ENCODE data around the gene APEH. TPM values are rescaled to one million over a fixed set of nuclear protein-coding genes. Genes with fewer than 3 reads are reported as not detected.

Gene APEH
- total and polyA plus RNA-seq, 2 donors from 2014 or later = 138 to 143 TPM

DNA sequence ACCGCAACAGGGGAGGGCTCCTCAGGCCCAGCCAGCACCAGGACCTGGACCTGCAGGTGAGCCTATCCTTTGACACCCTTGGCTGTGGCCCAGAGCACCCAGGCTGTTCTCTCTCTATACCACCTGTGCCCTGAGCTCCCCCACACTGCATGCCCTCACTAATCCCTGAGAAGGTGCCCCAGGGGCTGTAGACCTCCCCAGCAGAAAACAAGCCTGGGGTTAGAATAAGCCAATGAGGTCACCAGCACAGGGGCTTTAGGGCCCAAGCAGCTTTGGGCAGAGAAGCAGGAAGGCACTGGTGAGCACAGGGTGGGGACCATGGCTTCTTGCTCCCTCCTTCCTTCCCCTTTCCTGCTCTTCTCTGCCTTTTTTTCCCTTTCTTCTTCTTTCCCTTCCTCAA, 10.3 kb upstream of the APEH start:
- no peak overlapping the region for H3K4me3 ChIP-seq (ENCODE audit: low read length in 3 of 3)
- H3K4me1 ChIP-seq (ENCODE audit: control insufficient read depth in 2 of 3, insufficient read depth in 2 of 3, low read depth in 1 of 3, low read length in 3 of 3) = peaks cover 0 to 24% (median 8%) of the 10 kb centered on the region in 3 donors
- FAIRE-seq (no peak), DNase-seq (no peak)
- TF ChIP-seq, protein P1, sequence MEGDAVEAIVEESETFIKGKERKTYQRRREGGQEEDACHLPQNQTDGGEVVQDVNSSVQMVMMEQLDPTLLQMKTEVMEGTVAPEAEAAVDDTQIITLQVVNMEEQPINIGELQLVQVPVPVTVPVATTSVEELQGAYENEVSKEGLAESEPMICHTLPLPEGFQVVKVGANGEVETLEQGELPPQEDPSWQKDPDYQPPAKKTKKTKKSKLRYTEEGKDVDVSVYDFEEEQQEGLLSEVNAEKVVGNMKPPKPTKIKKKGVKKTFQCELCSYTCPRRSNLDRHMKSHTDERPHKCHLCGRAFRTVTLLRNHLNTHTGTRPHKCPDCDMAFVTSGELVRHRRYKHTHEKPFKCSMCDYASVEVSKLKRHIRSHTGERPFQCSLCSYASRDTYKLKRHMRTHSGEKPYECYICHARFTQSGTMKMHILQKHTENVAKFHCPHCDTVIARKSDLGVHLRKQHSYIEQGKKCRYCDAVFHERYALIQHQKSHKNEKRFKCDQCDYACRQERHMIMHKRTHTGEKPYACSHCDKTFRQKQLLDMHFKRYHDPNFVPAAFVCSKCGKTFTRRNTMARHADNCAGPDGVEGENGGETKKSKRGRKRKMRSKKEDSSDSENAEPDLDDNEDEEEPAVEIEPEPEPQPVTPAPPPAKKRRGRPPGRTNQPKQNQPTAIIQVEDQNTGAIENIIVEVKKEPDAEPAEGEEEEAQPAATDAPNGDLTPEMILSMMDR (IDR thresholded peaks at IDR 0.05; ENCODE audit: borderline replicate concordance, extremely low read depth, insufficient read depth) = no peak
- no peaks in the 10 kb centered on the region for H3K36me3 ChIP-seq (ENCODE audit: control insufficient read depth in 2 of 3, insufficient read depth in 3 of 3, low read length in 3 of 3)
- no peak overlapping the region for H3K9ac ChIP-seq (ENCODE audit: low read length in 3 of 3)
- H3K27me3 ChIP-seq (ENCODE audit: control insufficient read depth, insufficient read depth, low read length) = no peaks in the 10 kb centered on the region
- no peaks in the 10 kb centered on the region for H3K9me3 ChIP-seq (ENCODE audit: control insufficient read depth in 2 of 3, insufficient read depth in 1 of 3, low read length in 3 of 3)
- intact Hi-C loops (cut with DNase I) = loop anchor here (10.0 kb wide), 1 partner anchor 119 kb away; no protein-coding TSS in a partner anchor
- H3K27ac ChIP-seq (ENCODE audit: low read depth in 2 of 2, low read length in 2 of 2) = no peak overlapping the region

DNA sequence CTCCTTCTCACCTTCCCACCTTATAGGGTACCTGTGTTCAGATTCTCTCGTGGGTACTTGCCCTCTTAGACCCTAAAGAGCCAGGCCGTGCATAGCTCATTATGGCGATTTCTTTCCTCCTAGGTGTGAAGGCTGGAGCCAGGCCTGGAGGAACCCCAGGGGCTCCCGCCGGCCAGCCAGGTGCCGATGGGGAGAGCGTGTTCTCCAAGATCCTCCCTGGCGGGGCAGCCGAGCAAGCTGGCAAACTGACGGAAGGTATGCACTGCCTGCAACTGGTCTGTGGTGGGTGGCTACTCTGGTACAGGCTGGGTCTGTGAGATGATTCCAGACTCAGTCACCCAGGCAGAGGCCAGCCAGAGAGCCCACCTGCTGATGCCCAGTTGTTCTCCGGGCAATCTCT, 9.9 kb upstream of the APEH start:
- Histone ChIP-seq H3K9ac (ENCODE audit: low read length in 3 of 3) (no peak overlapping the region), H3K27me3 (ENCODE audit: control insufficient read depth, insufficient read depth, low read length) (no peaks in the 10 kb centered on the region), H3K27ac (ENCODE audit: low read depth in 2 of 2, low read length in 2 of 2) (no peak overlapping the region), H3K9me3 (ENCODE audit: control insufficient read depth in 2 of 3, insufficient read depth in 1 of 3, low read length in 3 of 3) (no peaks in the 10 kb centered on the region), H3K36me3 (ENCODE audit: control insufficient read depth in 2 of 3, insufficient read depth in 3 of 3, low read length in 3 of 3) (no peaks in the 10 kb centered on the region), H3K4me1 (ENCODE audit: control insufficient read depth in 2 of 3, insufficient read depth in 2 of 3, low read depth in 1 of 3, low read length in 3 of 3) (peaks cover 0 to 24% (median 10%) of the 10 kb centered on the region in 3 donors), H3K4me3 (ENCODE audit: low read length in 3 of 3) (no peak overlapping the region)
- DNase-seq = no peak
- no peak for FAIRE-seq
- TF ChIP-seq, protein P1 (IDR thresholded peaks at IDR 0.05; ENCODE audit: borderline replicate concordance, extremely low read depth, insufficient read depth) = no peak
- intact Hi-C loops (cut with DNase I) = loop anchor here (10.0 kb wide), 1 partner anchor 119 kb away; no protein-coding TSS in a partner anchor

DNA sequence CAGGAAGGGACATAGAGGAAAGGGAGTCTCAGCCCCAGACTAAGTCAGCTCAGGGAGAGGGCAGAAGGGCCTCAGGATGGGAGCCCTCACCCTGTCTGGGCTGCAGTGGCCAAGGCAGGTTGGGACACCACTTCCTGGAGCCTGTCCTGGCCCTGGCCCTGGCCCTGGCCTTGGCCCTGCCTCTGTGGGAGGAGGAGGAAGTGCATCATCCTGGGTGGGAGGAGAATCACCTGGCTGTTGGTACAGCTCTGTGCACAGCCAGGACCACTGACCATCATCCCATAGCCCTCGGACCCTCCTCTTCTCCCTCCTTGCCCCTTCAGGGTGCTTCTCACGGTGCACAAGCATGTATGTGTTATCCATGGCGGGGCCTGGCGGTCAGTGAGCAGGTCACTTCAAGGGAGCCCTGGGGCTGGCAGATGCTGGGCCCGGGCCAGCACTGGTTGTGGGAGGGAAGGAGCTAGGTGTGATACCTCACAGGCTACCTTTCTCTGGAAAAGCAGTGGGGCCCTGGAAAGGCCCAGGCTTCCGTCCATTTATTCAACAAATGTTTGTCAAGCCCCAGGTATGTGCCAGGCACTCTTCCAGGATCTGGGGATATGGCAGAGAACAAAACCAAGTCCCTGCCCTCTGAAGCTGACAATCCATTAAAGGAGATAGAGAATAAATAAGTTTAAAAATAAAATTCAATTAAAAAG, 8.2 kb upstream of the APEH start:
- Histone ChIP-seq H3K4me1 (ENCODE audit: control insufficient read depth in 2 of 3, insufficient read depth in 2 of 3, low read depth in 1 of 3, low read length in 3 of 3) (peaks cover 0 to 24% (median 17%) of the 10 kb centered on the region in 3 donors), H3K36me3 (ENCODE audit: control insufficient read depth in 2 of 3, insufficient read depth in 3 of 3, low read length in 3 of 3) (no peaks in the 10 kb centered on the region), H3K4me3 (ENCODE audit: low read length in 3 of 3) (no peak overlapping the region), H3K9ac (ENCODE audit: low read length in 3 of 3) (no peak overlapping the region), H3K27ac (ENCODE audit: low read depth in 2 of 2, low read length in 2 of 2) (no peak overlapping the region), H3K9me3 (ENCODE audit: control insufficient read depth in 2 of 3, insufficient read depth in 1 of 3, low read length in 3 of 3) (no peaks in the 10 kb centered on the region), H3K27me3 (ENCODE audit: control insufficient read depth, insufficient read depth, low read length) (no peaks in the 10 kb centered on the region)
- intact Hi-C loops (cut with DNase I) = loop anchor here (10.0 kb wide), 1 partner anchor 121 kb away; no protein-coding TSS in a partner anchor
- TF ChIP-seq, protein P1 (IDR thresholded peaks at IDR 0.05; ENCODE audit: borderline replicate concordance, extremely low read depth, insufficient read depth) = no peak
- DNase-seq (peak in 1 of 5 donors; percentile 80), FAIRE-seq (no peak)

Measured in kidney (tissue), 14 donors.